ENCODE results near the gene RETREG1.

DNA sequence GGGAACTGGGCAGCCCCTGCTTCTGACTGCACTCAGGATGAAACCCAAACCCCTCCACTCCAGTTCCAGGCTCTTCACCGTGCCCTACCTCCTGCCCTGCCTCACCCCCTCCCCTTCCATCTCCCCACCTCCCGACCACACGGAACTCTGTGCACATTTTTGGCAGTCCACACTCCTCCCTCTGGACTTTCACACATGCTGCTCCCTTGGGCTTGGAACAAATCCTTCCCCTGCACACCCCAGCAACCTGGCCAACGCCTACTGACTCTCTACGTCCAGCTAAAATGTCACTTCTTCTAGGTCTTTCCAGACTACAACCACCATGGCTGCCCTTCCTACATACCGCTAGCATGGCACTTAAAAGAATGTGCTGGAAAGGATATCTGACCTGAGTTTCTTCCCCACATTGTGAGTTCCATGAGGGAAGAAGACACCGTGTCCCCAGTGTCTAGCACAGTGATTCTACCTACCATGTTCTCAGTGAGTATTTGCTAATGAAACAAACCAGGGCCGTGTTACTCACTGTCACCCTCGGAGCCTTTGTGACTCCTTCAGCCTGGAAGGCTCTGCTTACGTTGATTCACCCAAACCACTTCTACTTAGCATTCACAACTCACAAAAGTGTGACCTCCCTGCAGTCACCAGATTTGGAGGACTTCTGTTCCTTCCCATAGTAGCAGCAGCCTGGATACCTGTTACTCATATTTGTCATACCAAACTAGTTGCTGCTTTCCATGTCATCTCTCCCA, 18.7 kb downstream of the RETREG1 start:
- TF ChIP-seq CTCF (conservative IDR thresholded peaks at IDR 0.05) (no peak), ZFX (IDR thresholded peaks at IDR 0.05) (no peak)

Data from C4-2B (cell line).